NCI-H446 (cell line): ENCODE measurements around the gene C17orf50.

Experiments used
- DNase-seq, 2 experiments: peaks; one replicate each; lab custom pipeline; 2025; lab: John Stamatoyannopoulos, UW

C17orf50 gene

DNA sequence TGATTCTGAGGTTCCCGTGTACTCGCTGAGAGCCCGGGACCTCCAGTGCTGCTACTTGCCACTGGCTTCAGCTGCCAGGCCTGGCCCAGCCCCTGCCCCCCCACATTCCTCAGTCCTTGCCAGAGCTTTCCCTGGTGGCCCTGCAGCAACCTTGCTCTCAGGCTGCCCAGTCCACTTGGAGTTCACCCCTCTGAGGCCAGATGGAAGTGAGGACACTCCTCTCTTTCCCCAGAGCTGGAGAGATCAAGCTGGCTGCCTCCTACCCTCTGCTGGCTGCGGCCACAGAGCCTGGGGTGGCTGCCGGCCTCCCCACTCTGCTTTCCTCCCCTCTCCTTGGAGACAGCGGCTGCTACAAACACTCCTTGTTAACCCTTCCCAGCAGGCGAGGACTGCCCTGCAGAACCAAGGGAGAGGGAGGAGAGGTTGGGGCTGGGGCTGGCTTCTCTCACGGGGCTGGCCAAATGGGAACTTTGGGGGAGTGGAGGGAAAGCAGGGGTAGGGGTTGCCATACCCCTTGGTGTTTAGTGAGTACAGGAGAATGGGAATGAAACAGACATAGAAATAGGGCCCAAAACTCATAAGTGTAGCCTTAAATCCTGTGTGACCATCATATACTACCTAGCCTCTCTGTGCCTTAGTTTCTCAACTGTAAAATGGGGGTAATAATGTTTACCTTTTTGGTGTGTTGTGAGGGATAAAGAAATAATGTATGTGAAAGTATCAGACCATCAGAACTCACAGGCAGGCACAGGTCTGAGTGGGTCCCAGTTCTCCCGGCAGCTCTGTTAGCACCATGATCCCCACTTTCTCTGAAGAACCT lies 7.5 kb upstream of the C17orf50 start, which contains the start of gene GAS2L2:
TSS of gene GAS2L2 (minus strand) at position 295 of the 820 bp plus-strand sequence. CDS start 389 bp downstream, outside the sequence.
- no peak for DNase-seq

DNA sequence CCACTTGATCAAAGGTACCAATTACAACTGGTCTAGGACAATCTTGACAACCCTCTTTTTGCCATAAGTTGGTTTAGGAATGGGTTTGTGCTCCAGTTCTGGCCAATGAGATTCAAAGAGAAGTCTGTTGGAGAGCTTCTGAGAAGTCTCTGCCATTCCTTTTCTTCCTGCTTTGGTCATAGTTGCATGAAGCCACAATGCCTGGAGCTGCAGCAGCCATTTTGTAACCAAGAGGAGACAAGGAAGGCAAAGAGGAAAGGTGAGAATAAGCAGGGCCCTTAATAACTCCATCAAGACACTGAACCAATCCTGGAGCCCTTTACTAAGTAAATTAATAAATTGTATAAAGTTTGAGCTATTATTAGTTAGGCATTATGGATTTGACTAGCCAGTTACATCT lies 3.4 kb upstream of the C17orf50 start:
- no peak for DNase-seq

DNA sequence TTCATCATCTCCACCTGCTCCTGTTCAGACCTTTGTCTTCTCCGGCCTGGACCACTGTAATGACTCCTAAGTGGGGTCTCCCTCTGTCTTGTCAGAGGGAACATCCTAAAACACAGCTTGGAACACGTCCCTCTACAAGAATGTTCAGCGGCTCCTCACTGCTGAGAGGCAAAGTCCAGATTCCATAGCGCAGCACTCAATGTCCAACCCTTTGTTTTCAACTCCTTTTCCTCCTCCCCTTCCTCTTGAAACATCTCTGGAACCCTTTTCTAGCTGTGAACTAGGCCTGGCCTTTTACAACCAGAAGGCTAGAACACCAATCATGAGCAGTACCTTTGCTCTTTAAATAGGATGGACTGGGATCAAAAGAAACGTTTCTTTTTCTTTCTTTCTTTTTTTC lies 914 bp downstream of the C17orf50 start:
- no peak for DNase-seq

- no peak for DNase-seq
These were observed 3.1 kb downstream of the C17orf50 start for GRCh38 chr17:35763767-35764122.

DNA sequence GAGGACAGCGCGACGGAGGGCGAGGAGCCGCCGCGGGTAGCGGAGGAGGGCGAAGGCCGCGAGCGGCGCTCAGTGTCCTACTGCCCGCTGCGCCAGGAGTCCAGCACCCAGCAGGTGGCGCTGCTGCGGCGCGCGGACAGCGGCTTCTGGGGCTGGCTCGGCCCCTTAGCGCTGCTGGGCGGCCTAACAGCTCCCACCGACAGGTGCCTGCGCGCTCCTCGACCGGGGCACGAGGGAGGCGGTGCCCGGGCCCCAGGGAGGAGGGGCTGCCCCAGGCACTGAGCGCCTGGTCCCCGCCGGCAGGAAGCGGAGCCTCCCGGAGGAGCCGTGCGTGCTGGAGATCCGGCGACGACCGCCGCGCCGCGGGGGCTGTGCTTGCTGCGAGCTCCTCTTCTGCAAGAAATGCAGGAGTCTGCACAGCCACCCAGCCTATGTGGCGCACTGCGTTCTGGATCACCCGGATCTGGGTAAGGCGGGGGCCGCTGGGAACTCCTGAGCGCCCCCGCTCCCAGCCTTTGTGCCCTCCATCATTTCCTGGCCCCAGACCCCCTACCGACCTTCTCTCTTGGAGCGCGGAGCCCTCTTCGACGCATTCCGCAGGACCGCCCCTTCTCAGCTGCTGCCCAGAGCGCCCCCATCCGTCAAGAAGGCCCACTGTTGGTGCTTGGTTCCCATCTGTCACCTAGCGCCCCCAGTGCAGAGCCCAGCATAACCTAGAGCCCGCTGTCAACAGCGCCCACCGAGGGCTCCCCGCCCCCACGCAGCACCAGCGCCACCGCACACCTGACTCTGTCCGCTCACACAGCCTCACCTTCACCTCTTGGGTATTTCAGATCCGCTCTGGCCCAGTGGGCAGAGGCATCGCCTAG lies 3.7 kb downstream of the C17orf50 start:
- DNase-seq = peak; percentile 35 to 86

DNA sequence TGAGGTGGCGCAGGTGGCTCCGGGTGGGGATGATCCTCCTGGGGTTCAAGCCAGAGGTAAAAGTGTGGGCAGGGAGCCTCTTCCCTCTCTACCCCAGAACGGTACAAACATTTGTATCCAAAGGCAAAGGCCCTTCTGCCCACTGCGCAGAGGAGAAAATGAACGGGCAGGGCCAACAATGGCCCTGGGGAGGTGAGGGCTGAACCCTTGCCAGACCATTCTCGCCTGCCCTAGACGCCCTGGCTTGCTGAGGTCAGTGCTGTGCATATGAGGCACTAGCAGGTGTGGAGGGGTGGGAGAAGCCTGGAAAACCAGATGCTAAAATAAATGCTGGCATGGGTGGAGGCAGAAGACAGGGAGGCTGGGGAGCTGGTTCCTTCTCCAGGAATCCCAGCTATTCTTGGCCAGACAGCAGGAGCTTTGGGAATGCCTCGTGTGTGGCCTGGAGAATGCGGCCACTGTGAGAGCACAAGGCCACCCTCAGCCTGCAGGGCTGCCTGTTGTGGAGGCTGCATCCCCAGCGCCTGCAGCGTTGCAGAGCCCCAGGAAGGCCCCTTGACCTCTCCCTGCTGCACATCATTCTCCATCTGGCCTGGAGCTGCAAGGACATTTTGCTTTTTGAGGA lies 4.5 kb downstream of the C17orf50 start:
- no peak for DNase-seq

DNA sequence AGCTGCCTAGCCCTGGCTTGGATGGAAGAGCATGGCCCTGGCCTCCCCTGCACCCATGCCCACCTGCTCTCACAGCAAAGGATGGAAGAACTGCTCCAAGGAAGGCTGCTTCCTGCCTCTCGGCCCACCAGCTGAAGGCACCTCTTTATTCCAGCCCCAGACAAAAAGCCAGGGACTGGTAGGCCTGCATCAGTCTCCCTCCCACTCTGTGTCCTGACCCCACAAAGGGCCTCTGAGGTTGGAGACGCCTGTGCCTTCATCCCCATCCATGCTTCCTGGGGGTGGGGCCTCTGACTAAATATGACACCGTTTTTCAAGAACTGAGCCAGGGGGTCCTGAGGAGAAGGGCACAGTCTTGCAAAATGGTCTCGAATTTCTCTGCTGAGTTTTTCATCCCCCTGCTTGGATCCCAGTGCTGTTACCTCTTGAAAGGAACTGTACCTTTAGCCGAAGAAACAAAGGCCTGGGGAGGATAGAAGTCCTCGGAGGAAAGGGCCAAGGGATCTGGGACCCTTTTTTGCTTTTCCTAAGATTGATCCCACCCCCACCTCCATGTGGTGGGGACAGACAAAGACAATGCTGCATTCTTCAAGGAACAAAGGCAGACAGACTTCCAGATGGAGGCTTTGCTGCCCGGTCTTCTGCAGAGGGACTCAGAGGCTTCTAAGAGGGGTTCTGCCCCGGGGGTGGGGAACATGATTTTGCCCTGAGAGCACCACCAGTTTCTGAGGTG lies 5.2 kb downstream of the C17orf50 start:
- DNase-seq = no peak

GRCh38 chr17:35766489-35766877 lies 5.8 kb downstream of the C17orf50 start:
- no peak for DNase-seq

GRCh38 chr17:35766903-35767510 lies 6.3 kb downstream of the C17orf50 start:
- DNase-seq = peak; percentile 11 to 56

DNA sequence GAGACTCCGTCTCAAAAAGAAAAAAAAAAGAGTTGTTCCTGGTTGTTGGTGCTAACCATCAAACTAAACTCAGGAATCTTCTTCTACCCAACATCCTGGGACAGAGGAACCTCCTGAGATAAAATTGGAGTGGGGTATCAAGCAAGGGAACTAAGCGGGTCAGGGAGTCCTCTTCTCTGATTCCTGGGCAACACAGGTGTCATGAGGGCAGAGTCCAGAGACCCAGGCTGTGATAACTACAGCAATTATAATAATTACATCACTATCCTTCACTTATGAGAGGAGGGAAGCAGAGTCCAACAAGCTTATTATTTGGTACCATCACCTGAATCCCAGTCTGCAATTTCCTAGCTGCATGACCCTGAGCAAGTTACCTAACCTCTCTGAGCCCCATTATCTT lies 8.1 kb downstream of the C17orf50 start:
- DNase-seq = no peak

- DNase-seq = no peak
These were observed 9.3 kb downstream of the C17orf50 start for GRCh38 chr17:35769895-35770486.

DNA sequence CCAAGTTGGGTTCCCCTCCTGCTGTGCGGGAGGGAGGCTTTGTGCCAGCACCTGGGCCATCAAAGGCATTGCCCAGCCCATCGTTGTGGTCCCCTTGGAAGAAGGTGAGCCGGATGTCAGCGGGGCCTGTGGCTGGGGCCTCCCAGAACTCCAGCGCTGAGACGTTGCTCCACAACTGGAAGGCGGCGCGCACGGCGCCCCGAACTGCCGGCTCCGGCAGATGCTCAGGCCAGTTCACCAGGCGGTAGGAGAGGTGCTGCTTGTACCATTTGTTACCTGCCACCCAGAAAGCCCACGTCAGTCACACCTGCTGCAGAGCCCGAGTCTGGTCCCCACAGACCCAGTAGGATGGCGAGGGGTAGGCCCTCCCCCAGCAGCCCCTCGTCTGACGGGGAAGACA lies 12.4 kb downstream of the C17orf50 start:
- DNase-seq = no peak

DNA sequence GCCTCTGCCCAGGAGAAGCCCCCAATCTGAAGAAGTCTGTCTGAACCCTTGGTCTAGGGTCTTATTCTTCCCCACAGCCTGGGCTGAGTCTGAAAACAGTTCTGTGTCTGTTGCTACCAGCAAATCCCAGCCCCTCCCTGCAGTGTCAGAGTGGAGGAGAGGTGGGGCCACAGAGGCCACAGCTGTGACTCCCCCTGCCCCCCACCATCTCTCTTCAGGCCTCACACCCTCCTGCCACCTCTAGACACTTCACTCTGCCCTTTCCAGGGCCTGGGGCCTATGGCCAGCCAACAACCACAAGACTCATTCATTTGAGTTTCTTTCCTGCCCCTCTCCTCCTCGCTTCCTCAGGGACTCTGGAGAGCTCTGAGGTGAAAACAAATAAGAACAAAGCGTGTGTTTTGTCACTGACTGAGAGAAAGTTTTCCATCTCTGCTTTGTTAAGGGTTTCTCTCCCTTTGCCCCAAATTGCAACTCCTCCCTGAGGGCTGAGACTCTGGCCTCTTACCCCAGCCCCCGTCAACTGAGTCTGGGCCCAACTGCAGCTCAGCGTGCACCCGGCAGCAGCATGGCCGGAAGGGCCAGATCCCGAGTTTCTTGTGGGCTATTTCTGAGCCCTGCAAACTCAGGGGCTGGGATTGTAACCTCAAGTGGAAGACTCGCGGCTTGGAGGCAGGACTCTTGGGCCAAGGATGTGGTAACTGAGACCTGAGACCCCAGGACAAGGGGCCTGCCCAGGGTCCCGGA lies 13.2 kb downstream of the C17orf50 start:
- DNase-seq = no peak

- DNase-seq = peak in 1 of 2 experiments; percentile 47
These were observed 13.8 kb downstream of the C17orf50 start for GRCh38 chr17:35774499-35774898.

- no peak for DNase-seq
These were observed 14.4 kb downstream of the C17orf50 start for GRCh38 chr17:35775039-35775438.

- no peak for DNase-seq
These were observed 14.9 kb downstream of the C17orf50 start for GRCh38 chr17:35775583-35775982.

- no peak for DNase-seq
These were observed 18.0 kb downstream of the C17orf50 start for GRCh38 chr17:35778641-35779196.

DNA sequence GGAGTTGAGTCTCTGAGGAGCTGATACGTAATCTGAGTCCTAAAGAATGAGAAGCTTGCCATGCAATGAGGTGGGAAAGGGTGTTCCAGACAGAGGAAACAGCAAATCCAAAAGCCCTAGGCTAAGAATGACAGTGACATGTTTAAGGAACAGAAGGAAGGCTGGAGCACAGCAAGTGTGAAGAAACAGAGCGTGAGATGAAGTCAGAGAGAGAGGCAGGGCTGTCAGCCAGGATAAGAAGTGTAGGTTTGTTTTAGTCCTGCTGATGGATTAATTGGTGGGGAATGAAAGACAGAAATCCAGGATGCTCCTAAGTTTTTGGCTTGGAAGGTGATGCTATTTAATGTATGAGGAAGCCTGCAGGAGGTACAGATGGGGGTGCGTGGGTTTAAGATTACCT lies 20.3 kb downstream of the C17orf50 start:
- no peak for DNase-seq

- DNase-seq = no peak
These were observed 24.2 kb downstream of the C17orf50 start for GRCh38 chr17:35784895-35785294.

DNA sequence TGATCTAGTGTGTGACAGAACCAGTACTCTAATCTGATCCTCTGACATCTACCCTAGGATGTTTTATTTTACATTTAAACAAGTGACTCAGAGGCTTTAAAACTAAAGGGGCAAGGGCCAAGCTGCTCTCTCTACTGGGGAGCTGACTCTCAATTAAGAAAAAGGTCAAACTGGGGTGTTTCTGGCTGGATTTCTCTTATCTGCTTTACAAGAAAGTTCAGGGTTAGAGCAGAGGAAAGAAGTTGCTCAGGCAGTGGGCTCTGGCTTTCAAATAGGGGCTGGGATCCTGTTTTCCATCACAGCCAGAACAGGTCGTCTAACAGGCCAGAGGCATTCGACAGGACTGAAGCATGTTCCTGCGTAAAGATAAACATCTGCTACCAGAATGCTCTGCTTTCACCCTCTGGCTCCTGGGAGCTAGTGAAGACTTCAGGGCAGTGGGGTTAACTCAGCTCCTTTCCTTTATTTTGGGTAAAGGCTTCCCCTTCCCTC lies 26.3 kb downstream of the C17orf50 start:
- DNase-seq = no peak
